Endothelial cell of umbilical vein (primary cell): ENCODE data around the gene KIF25. TPM values are rescaled to one million over a fixed set of nuclear protein-coding genes. Genes with fewer than 3 reads are reported as not detected.

Experiments used
- BruUV-seq: library from RNA; stranded (reverse); fragments of 400-500 nt; replicated peaks from 2 replicates; lab custom pipeline; 2021; lab: Mats Ljungman, UMichigan
- CTCF ChIA-PET: fragments of 300-600, 350-600 bp; sonication (Branson Sonifier 250); formaldehyde crosslinking; loops from one replicate; lab custom pipeline; 2021; ENCODE audit warnings: antibody characterized with exemption, inconsistent platforms; lab: Charles Lee
- POLR2A ChIA-PET: fragments of 300-600, 350-600 bp; sonication (Branson Sonifier 250); formaldehyde crosslinking; loops from one replicate; lab custom pipeline; 2021; ENCODE audit warnings: antibody characterized with exemption, inconsistent platforms; lab: Charles Lee
- DNase-seq: peaks from one replicate; pipeline ENCODE4 v3.0.0-alpha.2; 2011; ENCODE audit warnings: low read depth, low spot score
- FAIRE-seq: peaks from 2 replicates; lab custom pipeline; 2011; peaks lifted over from hg19 to GRCh38; lab: Jason Lieb, UNC
- H2AFZ ChIP-seq: 2 replicates; pipeline ENCODE4 v1.6.0; 2012; ENCODE audit warnings: low read depth, low read length, control low read depth, inconsistent platforms
- H3K27ac ChIP-seq: 2 replicates; pipeline ENCODE4 v1.5.1; 2011; ENCODE audit warnings: low read depth, mild to moderate bottlenecking, control low read depth, low read length, moderate library complexity; ENCODE audit not compliant: insufficient read depth
- H3K27me3 ChIP-seq, 2 experiments: 2 replicates each; pipeline versions ENCODE4 v1.6.0 to v1.6.1; 2011; ENCODE audit warnings: low read length in 2 of 2, mixed read lengths in 1 of 2; ENCODE audit not compliant: control insufficient read depth in 2 of 2, insufficient read depth in 2 of 2
- H3K36me3 ChIP-seq, 2 experiments: 2 replicates in 1 of 2; 3 replicates in 1 of 2; pipeline ENCODE4 v1.5.1; 2011; ENCODE audit warnings: low read length in 2 of 2, mild to moderate bottlenecking in 1 of 2, moderate library complexity in 1 of 2; ENCODE audit not compliant: control insufficient read depth in 2 of 2, insufficient read depth in 2 of 2; ENCODE audit errors: extremely low read depth in 1 of 2
- H3K4me1 ChIP-seq: 3 replicates; pipeline ENCODE4 v1.5.1; 2011; ENCODE audit warnings: mild to moderate bottlenecking, low read length; ENCODE audit not compliant: control insufficient read depth, insufficient read depth; ENCODE audit errors: extremely low read depth
- H3K4me2 ChIP-seq: 2 replicates; pipeline ENCODE4 v1.6.1; 2011; ENCODE audit warnings: low read length, control low read depth, mixed read lengths; ENCODE audit not compliant: insufficient read depth
- H3K4me3 ChIP-seq, 3 experiments: fragments of 200-600 bp in 1 of 3; sonication (generic), shearing (Covaris generic) in 1 of 3; replicated peaks in 1 of 3; 2 replicates each; pipeline ENCODE4 v1.5.1; 2011 to 2016; ENCODE audit warnings: control low read depth in 3 of 3, low read length in 3 of 3, mild to moderate bottlenecking in 2 of 3, inconsistent platforms in 1 of 3, low read depth in 1 of 3, moderate library complexity in 1 of 3; ENCODE audit not compliant: insufficient read depth in 1 of 3
- H3K79me2 ChIP-seq: 2 replicates; pipeline ENCODE4 v1.6.0; 2012; ENCODE audit warnings: low read length, inconsistent platforms; ENCODE audit not compliant: control insufficient read depth, insufficient read depth
- H3K9ac ChIP-seq: replicated peaks from 2 replicates; pipeline ENCODE3; 2011; ENCODE audit warnings: low read length, control low read depth; ENCODE audit not compliant: insufficient read depth; ENCODE audit errors: extremely low read depth
- H3K9me1 ChIP-seq: replicated peaks from 3 replicates; pipeline ENCODE4 v1.6.0; 2011; ENCODE audit warnings: mild to moderate bottlenecking, low read length; ENCODE audit not compliant: control insufficient read depth, insufficient read depth; ENCODE audit errors: extremely low read depth
- H3K9me3 ChIP-seq: replicated peaks from 2 replicates; pipeline ENCODE4 v1.5.1; 2012; ENCODE audit warnings: low read length, inconsistent platforms; ENCODE audit not compliant: control insufficient read depth, insufficient read depth
- H4K20me1 ChIP-seq: replicated peaks from 2 replicates; pipeline ENCODE3; 2011; ENCODE audit warnings: mild to moderate bottlenecking, low read length; ENCODE audit not compliant: control insufficient read depth, insufficient read depth; ENCODE audit errors: extremely low read depth
- CTCF ChIP-seq, 2 donors: IDR thresholded peaks; 1 replicate in 1 of 2; 2 replicates in 1 of 2; pipeline ENCODE4 v1.5.1; 2011; ENCODE audit warnings: low read length in 2 of 2, mild to moderate bottlenecking in 2 of 2, moderate library complexity in 2 of 2, control low read depth in 1 of 2, inconsistent platforms in 1 of 2, low read depth in 1 of 2; ENCODE audit not compliant: insufficient read depth in 1 of 2; ENCODE audit errors: extremely low read depth in 1 of 2
- EZH2 ChIP-seq: IDR thresholded peaks from 2 replicates; pipeline ENCODE4 v1.6.1; 2012; ENCODE audit warnings: borderline replicate concordance, low read depth, mild to moderate bottlenecking, moderate library complexity, low read length, inconsistent platforms; ENCODE audit not compliant: severe bottlenecking
- FOS ChIP-seq: IDR thresholded peaks from 2 replicates; pipeline ENCODE4 v1.6.1; 2011; ENCODE audit warnings: mild to moderate bottlenecking, low read length, moderate library complexity, borderline replicate concordance; ENCODE audit not compliant: insufficient read depth
- GATA2 ChIP-seq: IDR thresholded peaks from 2 replicates; pipeline ENCODE4 v1.7.0; 2011; ENCODE audit warnings: low read depth, mild to moderate bottlenecking, moderate library complexity, mixed read lengths, low read length; ENCODE audit not compliant: insufficient read length, insufficient read depth
- JUN ChIP-seq: IDR thresholded peaks from 2 replicates; pipeline ENCODE4 v1.6.1; 2011; ENCODE audit warnings: borderline replicate concordance, low read depth; ENCODE audit not compliant: insufficient read length, insufficient read depth
- MAX ChIP-seq: IDR thresholded peaks from 2 replicates; pipeline ENCODE4 v1.6.1; 2011; ENCODE audit not compliant: insufficient read depth, insufficient read length
- MYC ChIP-seq: IDR thresholded peaks from one replicate; pipeline ENCODE4 v1.6.1; 2011; ENCODE audit warnings: mild to moderate bottlenecking, low read depth, low read length
- POLR2A ChIP-seq: IDR thresholded peaks from 2 replicates; pipeline ENCODE4 v1.6.1; 2012; ENCODE audit warnings: low read depth, mild to moderate bottlenecking, control low read depth, low read length
- POLR2AphosphoS5 ChIP-seq: IDR thresholded peaks from 2 replicates; pipeline ENCODE4 v1.6.1; 2012; ENCODE audit warnings: low read depth, mild to moderate bottlenecking, control low read depth, low read length, moderate library complexity; ENCODE audit not compliant: insufficient read depth
- dilution Hi-C: fragments of 300-500 bp; cut with MboI; formaldehyde crosslinking; loops from one replicate; pipeline ENCODE4 v1.15.0; 2019; ENCODE audit warnings: low sequenced_read_pairs; ENCODE audit not compliant: extremely low pct_ligation_motif_present
- intact Hi-C: fragments of 100-400 bp; cut with micrococcal nuclease; formaldehyde crosslinking; loops from one replicate; pipeline ENCODE4 v1.10.0; 2022
- polyA plus RNA-seq, 4 experiments: library from polyadenylated mRNA; depleted of rRNA in 3 of 4; stranded (reverse) in 3 of 4; unstranded in 1 of 4; fragments of >200 nt; gene quantifications; 2 replicates each; pipeline versions ENCODE4 v1.2.1 to v1.2.3, GENCODE V29; 2011 to 2012; ENCODE audit warnings: missing spikeins in 1 of 4
- total RNA-seq: library from RNA; stranded (reverse); gene quantifications from 2 replicates; pipeline ENCODE4 v1.2.3, GENCODE V29; 2021

Gene KIF25
- total and polyA plus RNA-seq, 2 donors (not counting 3 experiments of a cell fraction or from before 2014, with no cell fraction given): not detected

GRCh38 chr6:168053957-168054471 lies 56.5 kb downstream of the KIF25 start:
- dilution Hi-C loops: no loop called here
- TF ChIP-seq EZH2: no peak
- no peak for TF ChIP-seq CTCF (IDR thresholded peaks at IDR 0.05; ENCODE audit: extremely low read depth in 1 of 2, insufficient read depth in 1 of 2, low read depth in 1 of 2, low read length in 2 of 2)
- no peak for TF ChIP-seq MYC
- no peak for TF ChIP-seq POLR2A
- TF ChIP-seq MAX: no peak
- no peak for TF ChIP-seq JUN
- no peak for TF ChIP-seq GATA2
- no peak for TF ChIP-seq POLR2AphosphoS5
- no peak for TF ChIP-seq FOS
- H3K4me3 ChIP-seq: no peak overlapping the region
- DNase-seq (no peak), FAIRE-seq (no peak)
- no peaks in the 10 kb centered on the region for H3K9me1 ChIP-seq
- H2AFZ ChIP-seq: no peak overlapping the region
- H3K27ac ChIP-seq: no peak overlapping the region
- no peak overlapping the region for H3K4me2 ChIP-seq
- POLR2A ChIA-PET: no interaction called here
- no peaks in the 10 kb centered on the region for H3K79me2 ChIP-seq
- no peaks in the 10 kb centered on the region for H3K27me3 ChIP-seq
- H3K36me3 ChIP-seq: no peaks in the 10 kb centered on the region
- intact Hi-C loops: loop anchor here (5.0 kb wide), 1 partner anchor 78 kb away; no protein-coding TSS in a partner anchor
- no TSS peak for BruUV-seq
- H3K9me3 ChIP-seq: no peaks in the 10 kb centered on the region
- no peak overlapping the region for H3K9ac ChIP-seq
- no peaks in the 10 kb centered on the region for H3K4me1 ChIP-seq
- H4K20me1 ChIP-seq: no peaks in the 10 kb centered on the region
- CTCF ChIA-PET: no interaction called here
